Endothelial cell of umbilical vein (primary cell): ENCODE measurements around the gene NTRK1. TPM values are rescaled to one million over a fixed set of nuclear protein-coding genes. Genes with fewer than 3 reads are reported as not detected.
A peak's percentile ranks its signal among the peaks of the same experiment; 100 is the strongest.

Experiments
- BruUV-seq: library from RNA; stranded (reverse); fragments of 400-500 nt; replicated peaks from 2 replicates; lab custom pipeline; 2021; lab: Mats Ljungman, UMichigan
- CTCF ChIA-PET: fragments of 300-600, 350-600 bp; sonication (Branson Sonifier 250); formaldehyde crosslinking; loops from one replicate; lab custom pipeline; 2021; ENCODE audit warnings: antibody characterized with exemption, inconsistent platforms; lab: Charles Lee
- POLR2A ChIA-PET: fragments of 300-600, 350-600 bp; sonication (Branson Sonifier 250); formaldehyde crosslinking; loops from one replicate; lab custom pipeline; 2021; ENCODE audit warnings: antibody characterized with exemption, inconsistent platforms; lab: Charles Lee
- DNase-seq: peaks from one replicate; pipeline ENCODE4 v3.0.0-alpha.2; 2011; ENCODE audit warnings: low read depth, low spot score
- FAIRE-seq: peaks from 2 replicates; lab custom pipeline; 2011; peaks lifted over from hg19 to GRCh38; lab: Jason Lieb, UNC
- H2AFZ ChIP-seq: 2 replicates; pipeline ENCODE4 v1.6.0; 2012; ENCODE audit warnings: low read depth, low read length, control low read depth, inconsistent platforms
- H3K27ac ChIP-seq: 2 replicates; pipeline ENCODE4 v1.5.1; 2011; ENCODE audit warnings: low read depth, mild to moderate bottlenecking, control low read depth, low read length, moderate library complexity; ENCODE audit not compliant: insufficient read depth
- H3K27me3 ChIP-seq, 2 experiments: 2 replicates each; pipeline versions ENCODE4 v1.6.0 to v1.6.1; 2011; ENCODE audit warnings: low read length in 2 of 2, mixed read lengths in 1 of 2; ENCODE audit not compliant: control insufficient read depth in 2 of 2, insufficient read depth in 2 of 2
- H3K36me3 ChIP-seq, 2 experiments: 2 replicates in 1 of 2; 3 replicates in 1 of 2; pipeline ENCODE4 v1.5.1; 2011; ENCODE audit warnings: low read length in 2 of 2, mild to moderate bottlenecking in 1 of 2, moderate library complexity in 1 of 2; ENCODE audit not compliant: control insufficient read depth in 2 of 2, insufficient read depth in 2 of 2; ENCODE audit errors: extremely low read depth in 1 of 2
- H3K4me1 ChIP-seq: 3 replicates; pipeline ENCODE4 v1.5.1; 2011; ENCODE audit warnings: mild to moderate bottlenecking, low read length; ENCODE audit not compliant: control insufficient read depth, insufficient read depth; ENCODE audit errors: extremely low read depth
- H3K4me2 ChIP-seq: 2 replicates; pipeline ENCODE4 v1.6.1; 2011; ENCODE audit warnings: low read length, control low read depth, mixed read lengths; ENCODE audit not compliant: insufficient read depth
- H3K4me3 ChIP-seq, 3 experiments: fragments of 200-600 bp in 1 of 3; sonication (generic), shearing (Covaris generic) in 1 of 3; replicated peaks in 1 of 3; 2 replicates each; pipeline ENCODE4 v1.5.1; 2011 to 2016; ENCODE audit warnings: control low read depth in 3 of 3, low read length in 3 of 3, mild to moderate bottlenecking in 2 of 3, inconsistent platforms in 1 of 3, low read depth in 1 of 3, moderate library complexity in 1 of 3; ENCODE audit not compliant: insufficient read depth in 1 of 3
- H3K79me2 ChIP-seq: 2 replicates; pipeline ENCODE4 v1.6.0; 2012; ENCODE audit warnings: low read length, inconsistent platforms; ENCODE audit not compliant: control insufficient read depth, insufficient read depth
- H3K9ac ChIP-seq: replicated peaks from 2 replicates; pipeline ENCODE3; 2011; ENCODE audit warnings: low read length, control low read depth; ENCODE audit not compliant: insufficient read depth; ENCODE audit errors: extremely low read depth
- H3K9me1 ChIP-seq: replicated peaks from 3 replicates; pipeline ENCODE4 v1.6.0; 2011; ENCODE audit warnings: mild to moderate bottlenecking, low read length; ENCODE audit not compliant: control insufficient read depth, insufficient read depth; ENCODE audit errors: extremely low read depth
- H3K9me3 ChIP-seq: replicated peaks from 2 replicates; pipeline ENCODE4 v1.5.1; 2012; ENCODE audit warnings: low read length, inconsistent platforms; ENCODE audit not compliant: control insufficient read depth, insufficient read depth
- H4K20me1 ChIP-seq: replicated peaks from 2 replicates; pipeline ENCODE3; 2011; ENCODE audit warnings: mild to moderate bottlenecking, low read length; ENCODE audit not compliant: control insufficient read depth, insufficient read depth; ENCODE audit errors: extremely low read depth
- CTCF ChIP-seq, 2 donors: IDR thresholded peaks; 1 replicate in 1 of 2; 2 replicates in 1 of 2; pipeline ENCODE4 v1.5.1; 2011; ENCODE audit warnings: low read length in 2 of 2, mild to moderate bottlenecking in 2 of 2, moderate library complexity in 2 of 2, control low read depth in 1 of 2, inconsistent platforms in 1 of 2, low read depth in 1 of 2; ENCODE audit not compliant: insufficient read depth in 1 of 2; ENCODE audit errors: extremely low read depth in 1 of 2
- EZH2 ChIP-seq: IDR thresholded peaks from 2 replicates; pipeline ENCODE4 v1.6.1; 2012; ENCODE audit warnings: borderline replicate concordance, low read depth, mild to moderate bottlenecking, moderate library complexity, low read length, inconsistent platforms; ENCODE audit not compliant: severe bottlenecking
- FOS ChIP-seq: IDR thresholded peaks from 2 replicates; pipeline ENCODE4 v1.6.1; 2011; ENCODE audit warnings: mild to moderate bottlenecking, low read length, moderate library complexity, borderline replicate concordance; ENCODE audit not compliant: insufficient read depth
- GATA2 ChIP-seq: IDR thresholded peaks from 2 replicates; pipeline ENCODE4 v1.7.0; 2011; ENCODE audit warnings: low read depth, mild to moderate bottlenecking, moderate library complexity, mixed read lengths, low read length; ENCODE audit not compliant: insufficient read length, insufficient read depth
- JUN ChIP-seq: IDR thresholded peaks from 2 replicates; pipeline ENCODE4 v1.6.1; 2011; ENCODE audit warnings: borderline replicate concordance, low read depth; ENCODE audit not compliant: insufficient read length, insufficient read depth
- MYC ChIP-seq: IDR thresholded peaks from one replicate; pipeline ENCODE4 v1.6.1; 2011; ENCODE audit warnings: mild to moderate bottlenecking, low read depth, low read length
- POLR2A ChIP-seq: IDR thresholded peaks from 2 replicates; pipeline ENCODE4 v1.6.1; 2012; ENCODE audit warnings: low read depth, mild to moderate bottlenecking, control low read depth, low read length
- POLR2AphosphoS5 ChIP-seq: IDR thresholded peaks from 2 replicates; pipeline ENCODE4 v1.6.1; 2012; ENCODE audit warnings: low read depth, mild to moderate bottlenecking, control low read depth, low read length, moderate library complexity; ENCODE audit not compliant: insufficient read depth
- dilution Hi-C: fragments of 300-500 bp; cut with MboI; formaldehyde crosslinking; loops from one replicate; pipeline ENCODE4 v1.15.0; 2019; ENCODE audit warnings: low sequenced_read_pairs; ENCODE audit not compliant: extremely low pct_ligation_motif_present
- intact Hi-C: fragments of 100-400 bp; cut with micrococcal nuclease; formaldehyde crosslinking; loops from one replicate; pipeline ENCODE4 v1.10.0; 2022
- polyA plus RNA-seq, 4 experiments: library from polyadenylated mRNA; depleted of rRNA in 3 of 4; stranded (reverse) in 3 of 4; unstranded in 1 of 4; fragments of >200 nt; gene quantifications; 2 replicates each; pipeline versions ENCODE4 v1.2.1 to v1.2.3, GENCODE V29; 2011 to 2012; ENCODE audit warnings: missing spikeins in 1 of 4
- total RNA-seq: library from RNA; stranded (reverse); gene quantifications from 2 replicates; pipeline ENCODE4 v1.2.3, GENCODE V29; 2021
- TF ChIP-seq, protein P1 (sequence below): IDR thresholded peaks from 2 replicates; pipeline ENCODE4 v1.6.1; 2011; ENCODE audit not compliant: insufficient read depth, insufficient read length

NTRK1 gene
- total and polyA plus RNA-seq, 2 donors (not counting 3 experiments of a cell fraction or from before 2014, with no cell fraction given): 0.07 TPM; not detected in 1

- TSS peak; percentile 6 for BruUV-seq
- Histone ChIP-seq H3K9me3 (no peaks in the 10 kb centered on the region), H2AFZ (no peak overlapping the region), H3K27ac (peak overlapping the region; percentile 95), H3K9ac (peak overlapping the region; percentile 84), H3K4me3 (peak overlapping the region; percentile 85 to 92 (median 90)), H3K9me1 (no peaks in the 10 kb centered on the region), H3K36me3 (no peaks in the 10 kb centered on the region), H3K4me2 (peak overlapping the region; percentile 96), H4K20me1 (no peaks in the 10 kb centered on the region), H3K27me3 (no peaks in the 10 kb centered on the region), H3K4me1 (peaks cover 44% of the 10 kb centered on the region), H3K79me2 (peaks cover 51% of the 10 kb centered on the region)
- intact Hi-C loops: loop anchor here (5.0 to 10.0 kb wide), 3 partner anchors 152 to 389 kb away; partner anchors contain the start of genes MEF2D and MRPL24
- TF ChIP-seq, protein P1, sequence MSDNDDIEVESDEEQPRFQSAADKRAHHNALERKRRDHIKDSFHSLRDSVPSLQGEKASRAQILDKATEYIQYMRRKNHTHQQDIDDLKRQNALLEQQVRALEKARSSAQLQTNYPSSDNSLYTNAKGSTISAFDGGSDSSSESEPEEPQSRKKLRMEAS: no peak
- TF ChIP-seq CTCF (IDR thresholded peaks at IDR 0.05; ENCODE audit: extremely low read depth in 1 of 2, insufficient read depth in 1 of 2, low read depth in 1 of 2, low read length in 2 of 2) (no peak), GATA2 (no peak), POLR2A (no peak), FOS (no peak), POLR2AphosphoS5 (no peak), JUN (no peak), MYC (no peak), EZH2 (no peak)
- peak; percentile 53 for FAIRE-seq
- dilution Hi-C loops: no loop called here
- ChIA-PET POLR2A (no interaction called here), CTCF (interaction anchor here (1.3 to 8.0 kb wide), 3 partner anchors 16 to 31 kb away, joined by 3 to 312 read pairs (median 20); partner anchors contain the start of gene LRRC71)
- DNase-seq: peak; percentile 37
Measured at GRCh38 chr1:156894001-156894400, 33.3 kb downstream of the NTRK1 start.
